OCI-LY3 (cell line): ENCODE results near the gene ARHGAP6.
"Not testable (repeated sequence)": the region's sequence is repeated elsewhere in the genome, so short reads cannot be mapped to it uniquely, and the experiment has no call there.

Experiments
- H2AFZ ChIP-seq: fragments of 200-600, 300-600 bp; shearing (Covaris generic); 2 replicates; pipeline ENCODE4 v1.6.0; 2014; ENCODE audit warnings: antibody characterized with exemption, low read depth, low read length
- H3K27ac ChIP-seq: fragments of 200-600, 300-600 bp; sonication (generic); 2 replicates; pipeline ENCODE4 v1.5.1; 2014; ENCODE audit warnings: mild to moderate bottlenecking, low read length, moderate library complexity, mixed read lengths
- H3K27me3 ChIP-seq: fragments of 200-600, 300-600 bp; sonication (generic); 2 replicates; pipeline ENCODE4 v1.6.1; 2014; ENCODE audit warnings: low read depth, low read length, mixed read lengths
- H3K36me3 ChIP-seq: fragments of 200-600, 300-600 bp; sonication (generic); replicated peaks from 2 replicates; pipeline ENCODE3; 2014; ENCODE audit warnings: low read depth, low read length, mixed read lengths
- H3K4me1 ChIP-seq: fragments of 300-600, 200-600 bp; sonication (generic); 2 replicates; pipeline ENCODE4 v1.6.1; 2014; ENCODE audit warnings: low read length, mixed read lengths
- H3K4me2 ChIP-seq: fragments of 200-600, 300-600 bp; sonication (generic); 2 replicates; pipeline ENCODE4 v1.6.1; 2014; ENCODE audit warnings: low read length, mixed read lengths
- H3K4me3 ChIP-seq: fragments of 300-600, 200-600 bp; sonication (generic); 2 replicates; pipeline ENCODE4 v1.5.1; 2014; ENCODE audit warnings: antibody characterized with exemption, mild to moderate bottlenecking, low read length, moderate library complexity
- H3K79me2 ChIP-seq: fragments of 300-600, 200-600 bp; shearing (Covaris generic); 2 replicates; pipeline ENCODE4 v1.6.1; 2014; ENCODE audit warnings: mild to moderate bottlenecking, low read length, mixed read lengths
- H3K9ac ChIP-seq: fragments of 300-600, 200-600 bp; shearing (Covaris generic); 2 replicates; pipeline ENCODE4 v1.6.0; 2014; ENCODE audit warnings: mild to moderate bottlenecking, low read length, moderate library complexity
- H3K9me3 ChIP-seq: fragments of 200-600, 300-600 bp; shearing (Covaris generic); 2 replicates; pipeline ENCODE4 v1.6.1; 2014; ENCODE audit warnings: low read length, mixed read lengths; ENCODE audit not compliant: insufficient read depth
- H4K20me1 ChIP-seq: fragments of 200-600, 300-600 bp; sonication (generic); 2 replicates; pipeline ENCODE4 v1.6.1; 2016; ENCODE audit warnings: low read length, mixed read lengths; ENCODE audit not compliant: insufficient read depth
- EZH2phosphoT487 ChIP-seq: fragments of 200-600 bp; shearing (Covaris generic); IDR thresholded peaks from 2 replicates; pipeline ENCODE4 v1.6.1; 2018; ENCODE audit warnings: antibody characterized with exemption, mixed run types, low read depth
- TF ChIP-seq, protein P1 (sequence below): fragments of 200-600, 300-600 bp; sonication (generic); IDR thresholded peaks from 2 replicates; pipeline ENCODE4 v1.5.1; 2014; ENCODE audit warnings: antibody characterized with exemption, low read length, low read depth

ARHGAP6 gene

DNA sequence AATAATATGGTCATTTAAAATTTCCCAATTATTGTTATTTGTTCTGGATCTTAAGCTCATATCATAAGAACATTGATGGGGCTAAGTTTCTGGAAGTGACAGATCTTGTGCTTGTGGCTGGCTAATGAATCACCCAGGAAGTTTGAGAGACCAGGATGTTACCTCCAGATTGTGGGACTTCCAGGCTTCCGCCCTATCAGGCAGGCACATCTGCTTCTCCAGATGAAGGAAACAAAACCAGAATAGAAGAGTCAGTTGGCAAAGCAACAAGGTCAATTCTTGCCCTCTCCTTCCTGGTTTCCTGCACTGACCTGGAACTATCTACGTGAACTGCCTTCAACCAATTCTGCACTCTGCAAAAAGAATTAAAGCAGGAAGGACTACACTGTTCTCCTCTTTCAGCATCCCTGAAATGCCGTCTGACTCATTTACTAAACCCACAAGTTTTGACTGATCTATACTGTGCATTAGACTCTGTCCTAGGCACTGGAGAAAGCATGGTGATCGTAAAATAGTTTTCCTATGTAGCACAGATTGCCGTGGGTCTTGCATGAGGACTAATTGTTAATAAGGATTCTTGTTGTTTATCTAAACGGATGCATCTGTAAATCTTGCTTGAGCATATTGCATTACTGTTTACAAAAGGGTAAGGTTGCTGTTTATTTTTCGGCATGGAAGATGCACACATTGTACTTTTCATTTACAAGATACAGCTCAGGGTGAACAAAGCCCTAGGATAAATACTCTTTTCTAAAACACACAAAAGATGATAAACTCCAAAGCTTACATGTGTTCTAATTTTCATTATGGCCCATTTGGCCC is 297.9 kb downstream of the ARHGAP6 start:
- Histone ChIP-seq H2AFZ (no peak overlapping the region), H3K79me2 (no peaks in the 10 kb centered on the region), H3K4me3 (no peak overlapping the region), H3K9ac (no peak overlapping the region), H4K20me1 (no peaks in the 10 kb centered on the region), H3K36me3 (no peaks in the 10 kb centered on the region), H3K27me3 (no peaks in the 10 kb centered on the region), H3K4me1 (peaks cover 8% of the 10 kb centered on the region), H3K4me2 (no peak overlapping the region), H3K27ac (no peak overlapping the region), H3K9me3 (no peaks in the 10 kb centered on the region)
- TF ChIP-seq, protein P1, sequence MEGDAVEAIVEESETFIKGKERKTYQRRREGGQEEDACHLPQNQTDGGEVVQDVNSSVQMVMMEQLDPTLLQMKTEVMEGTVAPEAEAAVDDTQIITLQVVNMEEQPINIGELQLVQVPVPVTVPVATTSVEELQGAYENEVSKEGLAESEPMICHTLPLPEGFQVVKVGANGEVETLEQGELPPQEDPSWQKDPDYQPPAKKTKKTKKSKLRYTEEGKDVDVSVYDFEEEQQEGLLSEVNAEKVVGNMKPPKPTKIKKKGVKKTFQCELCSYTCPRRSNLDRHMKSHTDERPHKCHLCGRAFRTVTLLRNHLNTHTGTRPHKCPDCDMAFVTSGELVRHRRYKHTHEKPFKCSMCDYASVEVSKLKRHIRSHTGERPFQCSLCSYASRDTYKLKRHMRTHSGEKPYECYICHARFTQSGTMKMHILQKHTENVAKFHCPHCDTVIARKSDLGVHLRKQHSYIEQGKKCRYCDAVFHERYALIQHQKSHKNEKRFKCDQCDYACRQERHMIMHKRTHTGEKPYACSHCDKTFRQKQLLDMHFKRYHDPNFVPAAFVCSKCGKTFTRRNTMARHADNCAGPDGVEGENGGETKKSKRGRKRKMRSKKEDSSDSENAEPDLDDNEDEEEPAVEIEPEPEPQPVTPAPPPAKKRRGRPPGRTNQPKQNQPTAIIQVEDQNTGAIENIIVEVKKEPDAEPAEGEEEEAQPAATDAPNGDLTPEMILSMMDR: no peak
- TF ChIP-seq EZH2phosphoT487: no peak

DNA sequence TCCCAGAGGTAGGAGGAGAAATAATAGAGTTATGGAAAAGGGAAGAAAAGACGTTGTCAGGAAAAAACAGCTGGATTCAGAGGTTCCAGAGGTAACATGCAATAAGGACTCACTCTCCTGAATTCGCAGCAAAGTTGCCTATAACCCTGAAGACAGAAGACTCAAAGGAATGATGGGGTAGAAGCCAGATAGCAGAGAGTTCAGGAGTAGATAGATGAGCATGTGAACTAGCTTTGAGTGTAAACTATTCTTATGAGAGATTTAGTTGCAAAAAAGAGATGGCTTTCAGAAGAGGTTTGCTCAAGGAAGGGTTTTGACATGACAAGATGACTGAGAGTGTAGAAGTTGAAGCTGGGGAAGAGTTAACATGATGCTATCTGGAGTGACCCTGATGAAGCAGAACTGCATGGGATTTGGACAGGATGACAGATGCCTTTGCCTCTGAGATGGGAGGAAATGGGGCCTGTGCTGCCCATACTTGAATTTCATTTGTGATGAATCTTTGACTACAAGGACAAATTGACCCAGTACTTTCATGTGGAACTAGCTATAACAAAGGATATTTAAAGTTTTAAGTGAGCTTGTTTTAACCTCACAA is 298.6 kb downstream of the ARHGAP6 start:
- Histone ChIP-seq H3K9me3 (no peaks in the 10 kb centered on the region), H3K4me1 (peaks cover 11% of the 10 kb centered on the region), H3K79me2 (no peaks in the 10 kb centered on the region), H3K27ac (no peak overlapping the region), H3K4me2 (no peak overlapping the region), H4K20me1 (no peaks in the 10 kb centered on the region), H3K36me3 (no peaks in the 10 kb centered on the region), H3K4me3 (no peak overlapping the region), H3K9ac (no peak overlapping the region), H2AFZ (no peak overlapping the region), H3K27me3 (no peaks in the 10 kb centered on the region)
- TF ChIP-seq, protein P1: no peak
- no peak for TF ChIP-seq EZH2phosphoT487

DNA sequence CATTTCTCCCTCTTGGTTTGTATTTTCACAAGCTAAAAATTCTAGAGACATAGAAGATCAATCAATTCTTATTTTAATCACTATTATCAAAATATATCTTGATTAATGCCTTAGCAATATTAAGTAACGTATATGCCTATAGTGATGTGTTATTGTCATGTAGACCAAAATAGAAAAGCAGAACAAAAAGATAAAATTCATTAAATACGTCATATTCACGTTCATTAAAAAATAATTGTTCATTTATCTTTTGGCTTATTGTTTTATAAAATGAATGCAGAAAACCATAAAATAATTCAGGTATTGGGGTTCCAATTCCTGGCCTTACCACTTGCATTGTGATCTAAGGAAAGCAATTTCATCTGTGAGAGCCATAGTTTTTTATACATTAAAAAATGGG is 300.3 kb downstream of the ARHGAP6 start:
- no peak overlapping the region for H3K4me2 ChIP-seq
- no peaks in the 10 kb centered on the region for H3K79me2 ChIP-seq
- no peaks in the 10 kb centered on the region for H3K27me3 ChIP-seq
- no peak overlapping the region for H3K9ac ChIP-seq
- no peaks in the 10 kb centered on the region for H4K20me1 ChIP-seq
- no peaks in the 10 kb centered on the region for H3K36me3 ChIP-seq
- no peak overlapping the region for H3K4me3 ChIP-seq
- no peak overlapping the region for H2AFZ ChIP-seq
- no peak overlapping the region for H3K27ac ChIP-seq
- peaks cover 11% of the 10 kb centered on the region for H3K4me1 ChIP-seq
- no peaks in the 10 kb centered on the region for H3K9me3 ChIP-seq
- no peak for TF ChIP-seq EZH2phosphoT487

DNA sequence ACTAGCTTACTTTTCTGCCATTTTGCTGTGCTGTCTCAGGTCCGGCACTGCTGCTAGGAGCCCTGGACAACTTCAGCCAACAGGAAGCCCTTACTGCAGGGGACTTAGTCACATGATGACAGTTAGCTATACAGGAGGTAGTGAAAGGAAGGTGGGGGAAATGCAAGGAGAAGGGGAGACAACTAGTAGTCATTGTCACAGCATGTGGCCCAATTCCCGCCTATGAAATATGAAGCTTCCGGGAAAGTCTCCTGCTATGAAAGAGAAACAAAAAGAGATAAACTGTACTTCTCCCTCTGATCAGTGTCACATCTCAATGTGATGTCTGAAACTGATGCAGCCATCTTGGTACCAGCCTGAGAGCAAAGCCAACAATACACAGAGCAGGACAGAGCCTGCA is 300.9 kb downstream of the ARHGAP6 start:
- Histone ChIP-seq H4K20me1 (no peaks in the 10 kb centered on the region), H3K27ac (no peak overlapping the region), H2AFZ (no peak overlapping the region), H3K4me2 (no peak overlapping the region), H3K27me3 (no peaks in the 10 kb centered on the region), H3K4me3 (no peak overlapping the region), H3K36me3 (no peaks in the 10 kb centered on the region), H3K79me2 (no peaks in the 10 kb centered on the region), H3K9me3 (no peaks in the 10 kb centered on the region), H3K4me1 (peaks cover 11% of the 10 kb centered on the region), H3K9ac (no peak overlapping the region)
- TF ChIP-seq, protein P1: no peak
- no peak for TF ChIP-seq EZH2phosphoT487

DNA sequence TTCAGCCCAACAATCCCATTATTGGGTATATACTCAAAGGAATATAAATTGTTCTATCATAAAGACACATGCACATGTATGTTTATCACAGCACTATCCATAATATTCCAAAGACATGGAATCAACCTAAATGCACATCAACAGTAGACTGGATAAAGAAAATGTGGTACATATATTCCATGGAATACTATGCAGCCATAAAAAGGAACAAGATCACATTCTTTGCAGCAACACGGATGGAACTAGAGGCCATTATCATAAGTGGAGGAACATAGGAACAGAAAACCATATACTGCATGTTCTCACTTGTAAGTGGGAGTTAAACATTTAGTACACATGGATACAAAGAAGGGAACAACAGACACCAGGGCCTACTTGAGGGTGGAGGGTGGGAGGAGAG is 301.9 kb downstream of the ARHGAP6 start:
- not testable (repeated sequence) for H3K79me2 ChIP-seq, H4K20me1 ChIP-seq, H2AFZ ChIP-seq, H3K36me3 ChIP-seq, H3K9ac ChIP-seq, H3K4me2 ChIP-seq, H3K4me3 ChIP-seq, H3K9me3 ChIP-seq, H3K27ac ChIP-seq, H3K27me3 ChIP-seq
- H3K4me1 ChIP-seq: peaks cover 11% of the 10 kb centered on the region
